IMR-90 (cell line): Measurements from ENCODE around the gene SCAANT1. TPM values are rescaled to one million over a fixed set of nuclear protein-coding genes. Genes with fewer than 3 reads are reported as not detected.

Source experiments
- ATAC-seq: fragments of 200-7000 bp; cut with Tn5 transposase; 2 replicates; pipeline ENCODE4 v1.9.1; 2020; ENCODE audit warnings: low read depth, mild to moderate bottlenecking, moderate library complexity
- BruUV-seq: library from RNA; stranded (reverse); fragments of 400-500 nt; replicated peaks from 2 replicates; lab custom pipeline; 2021; lab: Mats Ljungman, UMichigan
- CTCF ChIA-PET: fragments of 300-600 bp; formaldehyde crosslinking; extraction: SDS; loops from one replicate; lab custom pipeline; 2021; ENCODE audit warnings: antibody characterized with exemption; lab: Yijun Ruan, JAX
- POLR2A ChIA-PET: fragments of 300-600 bp; sonication (Branson Sonifier 250); formaldehyde crosslinking; loops from one replicate; lab custom pipeline; 2022; ENCODE audit warnings: antibody characterized with exemption; ENCODE audit not compliant: unreplicated experiment; lab: Charles Lee
- DNase-seq: peaks from one replicate; pipeline ENCODE4 v3.0.0; 2013
- H2AFZ ChIP-seq: replicated peaks from 2 replicates; pipeline ENCODE3; 2013; ENCODE audit warnings: low read length, mild to moderate bottlenecking; ENCODE audit not compliant: poor library complexity
- H2AK5ac ChIP-seq: 2 replicates; pipeline ENCODE4 v1.6.1; 2013; ENCODE audit warnings: low read depth, low read length, inconsistent platforms
- H2AK9ac ChIP-seq: replicated peaks from 2 replicates; pipeline ENCODE3; 2013; ENCODE audit warnings: mild to moderate bottlenecking, low read depth, low read length, moderate library complexity; ENCODE audit not compliant: poor library complexity
- H2BK120ac ChIP-seq: 2 replicates; pipeline ENCODE4 v1.6.1; 2013; ENCODE audit warnings: low read depth, low read length, inconsistent platforms
- H2BK15ac ChIP-seq: 3 replicates; pipeline ENCODE4 v1.6.1; 2013; ENCODE audit warnings: low read depth, low read length, inconsistent platforms
- H2BK20ac ChIP-seq: 2 replicates; pipeline ENCODE4 v1.6.1; 2013; ENCODE audit warnings: low read depth, mild to moderate bottlenecking, inconsistent platforms, low read length, moderate library complexity
- H2BK5ac ChIP-seq: 2 replicates; pipeline ENCODE4 v1.6.1; 2013; ENCODE audit warnings: mild to moderate bottlenecking, low read depth, low read length, inconsistent platforms; ENCODE audit not compliant: poor library complexity, severe bottlenecking
- H3K14ac ChIP-seq: replicated peaks from 2 replicates; pipeline ENCODE4 v1.6.1; 2013; ENCODE audit warnings: low read depth, low read length, inconsistent platforms
- H3K18ac ChIP-seq: 2 replicates; pipeline ENCODE4 v1.6.1; 2013; ENCODE audit warnings: low read depth, low read length, control low read depth
- H3K23ac ChIP-seq: 2 replicates; pipeline ENCODE4 v1.6.1; 2013; ENCODE audit warnings: low read depth, low read length, inconsistent platforms
- H3K27ac ChIP-seq: 2 replicates; pipeline ENCODE4 v1.5.1; 2013; ENCODE audit warnings: mild to moderate bottlenecking, control low read depth, low read length; ENCODE audit not compliant: insufficient read depth
- H3K27me3 ChIP-seq: 2 replicates; pipeline ENCODE4 v1.6.1; 2013; ENCODE audit warnings: low read length; ENCODE audit not compliant: control insufficient read depth, insufficient read depth
- H3K36me3 ChIP-seq: 2 replicates; pipeline ENCODE4 v1.6.1; 2013; ENCODE audit warnings: low read length, mixed read lengths; ENCODE audit not compliant: control insufficient read depth, insufficient read depth
- H3K4ac ChIP-seq: 2 replicates; pipeline ENCODE4 v1.6.1; 2013; ENCODE audit warnings: low read depth, low read length, inconsistent platforms
- H3K4me1 ChIP-seq: 2 replicates; pipeline ENCODE4 v1.6.1; 2013; ENCODE audit warnings: low read length, mixed read lengths; ENCODE audit not compliant: control insufficient read depth, insufficient read depth
- H3K4me2 ChIP-seq: 2 replicates; pipeline ENCODE4 v1.6.1; 2013; ENCODE audit warnings: low read depth, mild to moderate bottlenecking, control low read depth, low read length, moderate library complexity
- H3K4me3 ChIP-seq: 2 replicates; pipeline ENCODE4 v1.5.1; 2013; ENCODE audit warnings: low read depth, mild to moderate bottlenecking, control low read depth, low read length, moderate library complexity; ENCODE audit not compliant: insufficient read depth
- H3K56ac ChIP-seq: 2 replicates; pipeline ENCODE4 v1.6.1; 2013; ENCODE audit warnings: low read length, inconsistent platforms; ENCODE audit not compliant: insufficient read depth; ENCODE audit errors: extremely low read depth
- H3K79me1 ChIP-seq, 2 experiments: 2 replicates each; pipeline ENCODE4 v1.6.1; 2013; ENCODE audit warnings: low read length in 2 of 2, inconsistent platforms in 1 of 2, low read depth in 1 of 2
- H3K9ac ChIP-seq: 2 replicates; pipeline ENCODE4 v1.6.1; 2013; ENCODE audit warnings: low read depth, low read length, control low read depth
- H3K9me1 ChIP-seq: 2 replicates; pipeline ENCODE4 v1.6.1; 2013; ENCODE audit warnings: low read length, inconsistent platforms; ENCODE audit not compliant: insufficient read depth
- H3K9me3 ChIP-seq: 2 replicates; pipeline ENCODE4 v1.6.1; 2013; ENCODE audit warnings: low read length; ENCODE audit not compliant: control insufficient read depth, insufficient read depth
- H4K20me1 ChIP-seq: 2 replicates; pipeline ENCODE4 v1.6.1; 2013; ENCODE audit warnings: low read length, inconsistent platforms; ENCODE audit not compliant: insufficient read depth
- H4K5ac ChIP-seq: 2 replicates; pipeline ENCODE4 v1.6.1; 2013; ENCODE audit warnings: mild to moderate bottlenecking, low read depth, low read length, control low read depth
- H4K8ac ChIP-seq, 2 experiments: 2 replicates each; pipeline ENCODE4 v1.6.1; 2013; ENCODE audit warnings: low read depth in 2 of 2, low read length in 2 of 2, control low read depth in 1 of 2, inconsistent platforms in 1 of 2
- H4K91ac ChIP-seq: 2 replicates; pipeline ENCODE4 v1.6.1; 2013; ENCODE audit warnings: low read depth, low read length, inconsistent platforms; ENCODE audit not compliant: insufficient read depth
- BHLHE40 ChIP-seq: fragments of 150-350 bp; IDR thresholded peaks from 2 replicates; pipeline ENCODE4 v1.6.1; 2016; ENCODE audit warnings: mild to moderate bottlenecking, low read depth, low read length
- CEBPB ChIP-seq: IDR thresholded peaks from 2 replicates; pipeline ENCODE4 v1.6.1; 2012; ENCODE audit warnings: low read depth, low read length, improper control_type of control experiment
- MAZ ChIP-seq: IDR thresholded peaks from 2 replicates; pipeline ENCODE4 v1.6.1; 2012; ENCODE audit warnings: low read depth, mild to moderate bottlenecking, low read length, improper control_type of control experiment, moderate library complexity, borderline replicate concordance
- POLR2A ChIP-seq: IDR thresholded peaks from 2 replicates; pipeline ENCODE4 v1.6.1; 2012; ENCODE audit warnings: mild to moderate bottlenecking, low read depth, low read length
- WGBS, 2 experiments: methylation state at CpG; one replicate each; pipeline versions ENCODE4 v1.1.5 to v1.1.7; 2013; ENCODE audit warnings: missing lambda C conversion rate in 2 of 2; ENCODE audit not compliant: insufficient read length in 1 of 2; ENCODE audit errors: extremely low coverage in 2 of 2; 5-methylcytosine and 5-hydroxymethylcytosine counted together
- dilution Hi-C: fragments of 300-500 bp; cut with HindIII; formaldehyde crosslinking; loops from one replicate; pipeline ENCODE4 v1.14.3; 2018; ENCODE audit warnings: low sequenced_read_pairs; ENCODE audit not compliant: unreplicated experiment
- in situ Hi-C: fragments of 300-500 bp; cut with MboI; formaldehyde crosslinking; loops from 3 replicates; pipeline ENCODE4 v1.14.3; 2019; ENCODE audit warnings: low sequenced_read_pairs, inconsistent platforms, mixed read lengths
- intact Hi-C: fragments of 100-400 bp; cut with micrococcal nuclease; formaldehyde crosslinking; loops from 2 replicates; pipeline ENCODE4 v1.10.0; 2022
- polyA plus RNA-seq, 3 experiments: library from polyadenylated mRNA; depleted of rRNA; stranded (reverse); fragments of >200 nt; gene quantifications; 2 replicates each; pipeline ENCODE4 v1.2.3, GENCODE V29; 2012; ENCODE audit warnings: low replicate concordance in 1 of 3
- total RNA-seq: library from RNA; depleted of rRNA; stranded (reverse); fragments of >200 nt; gene quantifications from 2 replicates; pipeline ENCODE4 v1.2.3, GENCODE V29; 2012
- TF ChIP-seq, protein P1 (sequence below): fragments of 150-350 bp; IDR thresholded peaks from 2 replicates; pipeline ENCODE4 v1.6.1; 2017; ENCODE audit warnings: mild to moderate bottlenecking, antibody characterized with exemption, low read length, low read depth

The SCAANT1 gene
- total and polyA plus RNA-seq, 2 of the 4 experiments (the other 2 are of a cell fraction) = not detected

DNA sequence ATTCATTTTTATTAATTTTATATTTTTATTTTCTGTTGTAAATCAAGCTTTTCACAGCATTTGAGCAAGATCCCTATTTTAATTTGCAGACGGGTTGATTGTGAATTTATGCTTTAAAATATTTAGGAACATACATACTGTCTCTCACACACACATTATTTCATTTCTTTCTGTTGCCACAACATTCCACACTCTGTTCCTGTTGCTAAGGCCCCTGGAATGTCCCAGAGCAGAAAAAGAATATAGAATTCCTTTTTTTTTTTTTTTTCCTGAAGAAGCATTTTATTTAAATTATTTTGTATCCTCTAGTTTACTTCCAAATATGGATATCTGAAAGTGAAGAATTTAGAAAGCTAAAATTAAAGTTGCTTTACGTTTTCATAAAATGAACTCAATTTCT is 36.8 kb upstream of the SCAANT1 start (continued):
- no peak for TF ChIP-seq POLR2A
- no peak for TF ChIP-seq CEBPB
- TF ChIP-seq, protein P1, sequence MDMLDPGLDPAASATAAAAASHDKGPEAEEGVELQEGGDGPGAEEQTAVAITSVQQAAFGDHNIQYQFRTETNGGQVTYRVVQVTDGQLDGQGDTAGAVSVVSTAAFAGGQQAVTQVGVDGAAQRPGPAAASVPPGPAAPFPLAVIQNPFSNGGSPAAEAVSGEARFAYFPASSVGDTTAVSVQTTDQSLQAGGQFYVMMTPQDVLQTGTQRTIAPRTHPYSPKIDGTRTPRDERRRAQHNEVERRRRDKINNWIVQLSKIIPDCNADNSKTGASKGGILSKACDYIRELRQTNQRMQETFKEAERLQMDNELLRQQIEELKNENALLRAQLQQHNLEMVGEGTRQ = no peak

DNA sequence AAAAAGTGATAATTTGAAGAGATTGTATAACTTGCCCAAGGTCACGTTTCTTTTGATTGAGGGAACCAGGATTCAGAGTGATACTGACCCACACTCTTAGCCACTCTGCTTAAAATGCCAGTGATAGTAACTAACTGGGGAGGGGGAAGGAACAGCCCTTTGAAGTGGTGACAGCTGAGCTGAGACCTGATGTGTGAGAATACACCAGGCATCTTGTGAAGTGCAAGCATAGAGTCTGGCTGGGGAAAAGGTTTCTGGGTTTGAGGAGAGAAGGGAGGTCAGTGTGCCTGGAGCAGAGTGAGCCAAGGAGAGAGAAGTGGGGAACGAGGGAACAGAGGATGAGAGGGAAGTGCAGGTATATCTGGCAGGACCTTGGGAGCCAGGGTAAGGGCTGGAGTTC is 35.4 kb upstream of the SCAANT1 start:
- H2AFZ ChIP-seq = no peak overlapping the region
- 64% methylated on average over 1 of the region's 2 CpGs; no CpG with 5 or more reads in 1 of the 2 experiments for WGBS, 2 experiments
- H2AK5ac ChIP-seq = peak overlapping the region; percentile 72
- H3K23ac ChIP-seq = 0 out of 2 replicates have a peak overlapping the region, but pooled peaks have one; percentile 37
- peaks cover 31% of the 10 kb centered on the region for H3K9me1 ChIP-seq
- H3K18ac ChIP-seq = no peak overlapping the region
- no peak overlapping the region for H2BK5ac ChIP-seq
- dilution Hi-C loops (no loop called here), in situ Hi-C loops (no loop called here), intact Hi-C loops (no loop called here)
- H3K14ac ChIP-seq = no peak overlapping the region; the same call in 1 of the 2 replicates
- ChIA-PET POLR2A (no interaction called here), CTCF (no interaction called here)
- no peak overlapping the region for H3K4me2 ChIP-seq
- H3K36me3 ChIP-seq = peaks cover 3% of the 10 kb centered on the region; the same call in 1 of the 2 replicates
- TF ChIP-seq BHLHE40 = no peak
- no peak for TF ChIP-seq MAZ
- H3K27ac ChIP-seq = no peak overlapping the region
- no peak overlapping the region for H3K4me3 ChIP-seq
- peak overlapping the region; percentile 27; the same call in 1 of the 2 replicates for H3K4ac ChIP-seq
- no peak overlapping the region for H2BK15ac ChIP-seq
- peak overlapping the region; percentile 59; the same call in 1 of the 2 replicates for H2BK20ac ChIP-seq
- H4K8ac ChIP-seq = 0 out of 4 replicates have a peak overlapping the region, but pooled peaks of 1 of the 2 experiments have one; percentile 19
- no TSS peak for BruUV-seq
- DNase-seq = no peak
- peaks cover 42% of the 10 kb centered on the region for H4K20me1 ChIP-seq
- H3K9me3 ChIP-seq = no peaks in the 10 kb centered on the region
- H3K9ac ChIP-seq = no peak overlapping the region
- no peak overlapping the region for H2BK120ac ChIP-seq
- no peak overlapping the region; the same call in 1 of the 2 replicates for H4K91ac ChIP-seq
- no peak overlapping the region for H3K56ac ChIP-seq
- H3K4me1 ChIP-seq = peaks cover 9% of the 10 kb centered on the region
- no peak overlapping the region for H4K5ac ChIP-seq
- ATAC-seq = no peak
- no peak overlapping the region for H2AK9ac ChIP-seq
- peaks cover 55 to 74% of the 10 kb centered on the region in 2 experiments for H3K79me1 ChIP-seq
- H3K27me3 ChIP-seq = no peaks in the 10 kb centered on the region
